Fibroblast of upper back skin (primary cell): Measurements from ENCODE around the gene CDC42EP1.
"Not testable (repeated sequence)": the region's sequence is repeated elsewhere in the genome, so short reads cannot be mapped to it uniquely, and the experiment has no call there.

Experiments used
- DNase-seq: peaks from one replicate; pipeline ENCODE4 v3.0.0-alpha.2; 2013

CDC42EP1 gene

GRCh38 chr22:37559901-37560607 is at the start of gene CDC42EP1:
Gene CDC42EP1 (plus strand): TSS chr22:37560480. CDS start chr22:37566350, 5,870 bp downstream.
- DNase-seq: peak; percentile 48

DNA sequence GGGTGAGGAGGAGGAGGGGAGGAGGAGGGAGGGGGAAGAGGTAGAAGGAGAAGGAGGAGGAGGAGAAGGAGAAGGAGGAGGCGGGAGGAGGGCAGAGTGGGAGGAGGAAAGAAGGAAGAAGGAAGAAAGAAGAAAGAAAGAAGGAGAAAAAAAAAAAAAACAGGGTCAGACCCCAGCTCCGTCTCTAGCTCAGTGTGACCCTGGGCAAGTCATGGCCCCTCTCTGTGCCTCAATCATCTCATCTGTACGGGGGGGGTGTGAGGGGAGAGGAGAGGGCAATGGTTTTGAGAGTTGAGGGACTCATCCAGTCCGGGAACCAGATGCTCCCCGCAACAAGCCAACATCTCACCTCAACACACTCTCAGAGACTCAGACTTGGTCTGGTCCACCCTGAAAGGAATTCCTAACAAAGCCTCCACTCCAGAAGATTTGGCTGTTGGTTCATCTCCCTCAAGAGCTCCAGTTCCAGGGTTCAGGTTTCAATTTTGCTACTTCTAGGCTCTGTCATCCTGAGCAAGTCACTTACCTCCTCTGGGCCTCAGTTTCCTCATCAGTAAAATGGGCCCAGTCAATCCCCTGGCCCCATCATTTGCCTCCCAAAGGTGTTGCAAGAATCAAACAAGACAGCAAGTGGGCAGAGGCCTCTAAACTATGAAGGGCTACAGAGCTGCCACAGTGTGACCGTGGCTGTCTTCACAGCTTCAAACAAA is 48.7 kb upstream of the CDC42EP1 start:
- peak; percentile 14 for DNase-seq

- DNase-seq: no peak
Measured at GRCh38 chr22:37514526-37515051, 45.7 kb upstream of the CDC42EP1 start.

DNA sequence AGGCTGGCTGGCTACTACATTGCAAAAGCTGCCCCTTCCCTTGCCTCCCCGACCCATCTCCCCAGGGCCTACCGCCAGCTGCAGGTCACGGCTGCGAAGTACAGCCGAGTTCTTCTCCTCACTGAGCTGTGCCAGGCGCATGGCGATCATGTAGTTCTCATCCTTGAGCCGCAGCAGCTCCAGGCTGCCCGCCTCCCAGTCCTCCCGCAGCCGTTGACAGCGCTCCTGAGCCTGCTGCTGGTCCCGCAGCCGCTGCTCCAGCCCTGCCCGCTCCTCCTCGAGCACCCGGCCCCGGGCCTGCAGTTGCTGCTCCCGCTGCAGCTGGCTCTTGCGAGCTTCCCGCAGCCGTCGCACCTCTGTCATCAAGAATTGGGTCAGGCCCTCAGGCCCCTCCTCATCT is 44.4 kb upstream of the CDC42EP1 start:
- no peak for DNase-seq

DNA sequence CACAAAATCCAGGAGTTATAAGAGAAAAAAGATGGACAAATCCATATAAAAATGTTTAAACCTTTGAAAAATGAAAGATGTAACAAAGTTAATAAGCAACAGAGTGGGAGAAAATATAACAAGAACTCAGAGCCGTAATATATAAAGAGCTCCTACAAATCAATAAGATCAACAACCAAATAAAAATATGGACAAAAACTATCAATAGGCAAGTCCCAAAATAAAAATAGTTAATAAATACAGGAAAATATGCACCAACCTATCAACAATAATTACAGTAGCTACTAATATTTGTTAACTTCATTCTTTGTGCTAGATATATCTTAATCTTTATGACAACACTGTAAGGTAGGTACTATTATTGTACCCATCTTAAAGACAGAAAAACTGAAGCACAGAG is 43.8 kb upstream of the CDC42EP1 start:
- no peak for DNase-seq

DNA sequence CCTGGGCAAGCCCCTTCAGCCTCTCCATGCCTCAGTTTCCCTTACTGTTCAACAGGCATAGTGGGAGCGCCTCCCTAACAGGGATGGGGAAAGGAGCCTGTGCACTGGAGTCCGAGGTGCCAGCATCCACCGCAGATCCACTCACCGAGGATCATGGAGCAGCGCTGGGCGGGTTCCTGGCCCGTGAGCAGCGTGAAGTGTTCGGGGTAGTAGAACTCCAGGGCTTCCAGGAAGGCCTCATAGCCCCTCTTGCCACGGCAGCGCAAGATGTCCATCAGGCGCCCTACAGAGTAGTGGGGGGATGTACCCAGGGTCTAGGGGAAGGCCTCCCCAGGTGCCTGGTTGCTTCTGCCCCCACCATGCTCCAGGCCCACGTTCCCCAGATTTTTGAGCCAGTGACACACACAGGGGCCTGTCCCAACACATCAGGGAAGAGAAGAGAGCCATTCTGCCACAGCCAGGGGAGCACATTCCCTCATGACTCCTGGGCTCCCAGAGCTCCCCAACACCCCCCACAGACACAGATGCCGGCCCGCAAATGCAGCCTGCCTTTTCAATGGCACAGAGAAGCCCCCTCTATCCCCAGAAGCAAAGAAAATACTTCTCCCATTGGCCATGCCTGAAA is 42.3 kb upstream of the CDC42EP1 start:
- no peak for DNase-seq

GRCh38 chr22:37518509-37519267 is 41.6 kb upstream of the CDC42EP1 start:
- no peak for DNase-seq

DNA sequence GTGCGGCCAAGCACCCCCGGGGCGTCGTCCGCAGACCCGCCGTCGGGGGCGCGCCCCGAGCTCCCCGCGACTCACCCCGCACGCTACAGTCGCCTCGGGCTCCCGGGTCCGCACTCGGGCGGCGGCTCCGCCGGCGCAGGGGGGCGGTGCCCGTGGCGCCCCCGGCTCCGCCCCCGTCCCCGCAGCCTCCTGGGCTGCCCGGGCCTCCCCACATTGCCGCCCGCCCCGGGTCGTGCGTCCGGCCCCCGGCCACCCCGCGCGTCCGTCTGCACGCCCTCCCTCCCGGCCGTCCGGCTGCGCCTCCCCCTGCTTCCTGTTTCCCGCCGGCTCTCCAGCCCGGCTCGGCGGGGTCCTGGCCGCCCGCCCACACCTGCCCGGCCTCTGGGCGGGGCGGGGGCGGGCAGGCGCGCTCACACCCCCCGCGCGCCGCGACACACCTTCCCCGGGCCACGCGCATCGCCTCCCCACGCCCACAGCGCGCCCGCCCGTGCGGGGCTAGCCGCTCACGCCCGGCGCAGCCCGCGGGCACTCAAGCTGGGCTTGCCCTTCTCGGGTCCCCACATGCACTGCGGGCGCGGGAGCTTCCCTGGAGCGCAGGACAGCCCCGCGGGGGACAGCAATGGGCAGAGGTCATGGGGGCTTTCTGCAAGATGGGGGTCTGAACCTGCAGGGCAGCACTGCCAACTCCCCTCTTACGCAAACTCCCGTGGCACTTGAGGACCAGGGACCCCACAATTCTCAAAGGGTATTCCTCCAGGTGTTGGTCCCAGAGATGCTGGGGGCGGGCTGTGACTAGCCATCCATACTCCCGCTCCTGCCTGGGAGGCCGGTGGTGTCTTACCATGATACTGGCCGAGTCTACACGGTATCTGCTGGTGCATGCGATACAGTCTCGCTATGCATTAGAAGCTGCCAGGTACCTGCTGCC is 40.7 kb upstream of the CDC42EP1 start, which contains the start of gene CARD10:
Gene CARD10 (minus strand): TSS at position 148 of the 928 bp plus-strand sequence. CDS start 215 bp downstream, outside the sequence.
- peak; percentile 14 for DNase-seq

DNA sequence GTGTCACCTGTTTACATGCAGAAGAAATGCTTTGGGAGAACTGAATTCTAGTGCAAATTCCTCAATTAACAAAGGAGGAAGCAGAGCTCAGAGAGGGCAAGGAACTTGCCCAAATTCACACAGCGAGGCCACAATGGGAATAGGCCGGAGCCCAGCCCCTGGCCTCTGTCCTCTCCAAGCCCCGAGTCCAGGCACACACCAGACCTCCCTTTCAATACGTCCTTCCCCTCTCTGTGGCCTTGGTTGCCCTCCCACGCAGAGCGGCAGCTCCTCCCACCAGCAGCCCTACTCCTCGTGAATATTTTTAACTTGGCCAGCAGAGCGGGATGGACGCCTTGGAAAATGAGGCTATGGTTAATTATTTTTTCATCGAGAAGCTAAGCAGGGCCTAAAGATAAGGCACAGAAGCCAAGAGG is 39.5 kb upstream of the CDC42EP1 start:
- no peak for DNase-seq

DNA sequence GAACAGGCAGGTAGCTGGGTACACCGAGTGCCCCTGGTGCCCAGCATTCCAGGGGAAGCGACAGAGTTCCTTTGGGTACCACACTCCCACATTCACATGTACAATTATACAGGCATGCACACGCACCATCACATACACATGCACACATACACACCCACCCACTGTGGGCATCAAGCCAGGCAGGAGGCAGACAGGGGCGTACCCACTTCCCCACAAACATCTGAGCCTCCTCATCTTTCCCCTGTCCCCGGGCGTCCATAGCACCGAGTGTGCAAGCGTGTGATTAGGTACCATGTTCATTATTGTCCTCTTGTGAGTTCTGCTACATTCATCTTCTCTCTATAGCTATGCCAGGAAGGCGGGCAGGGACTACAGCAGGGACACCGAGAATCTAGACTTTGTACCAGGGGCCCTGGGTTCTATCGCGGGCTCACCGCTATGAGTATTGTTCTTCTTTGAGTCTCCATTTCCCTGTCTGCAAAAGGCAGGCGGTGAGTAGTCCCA is 39.0 kb upstream of the CDC42EP1 start:
- DNase-seq: no peak

DNA sequence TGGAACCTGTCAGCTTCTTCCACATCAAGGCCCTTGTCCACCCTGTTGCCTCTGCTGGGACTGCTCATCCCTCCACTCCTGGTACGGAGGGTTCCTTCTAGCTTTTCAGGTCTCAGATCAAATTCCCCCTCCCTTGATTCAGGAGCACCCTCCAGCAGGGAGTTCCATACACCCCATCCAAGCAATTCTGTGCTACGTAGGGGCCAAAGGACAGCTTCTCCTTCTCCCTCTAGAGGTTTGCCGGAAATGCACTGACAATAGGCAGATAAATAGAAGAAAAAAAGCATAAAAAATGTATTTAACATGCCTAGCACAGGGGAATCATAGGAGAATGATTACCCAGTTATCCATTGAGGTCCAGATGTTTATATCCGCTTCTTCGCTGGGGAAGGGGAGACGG is 37.8 kb upstream of the CDC42EP1 start:
- DNase-seq: no peak

DNA sequence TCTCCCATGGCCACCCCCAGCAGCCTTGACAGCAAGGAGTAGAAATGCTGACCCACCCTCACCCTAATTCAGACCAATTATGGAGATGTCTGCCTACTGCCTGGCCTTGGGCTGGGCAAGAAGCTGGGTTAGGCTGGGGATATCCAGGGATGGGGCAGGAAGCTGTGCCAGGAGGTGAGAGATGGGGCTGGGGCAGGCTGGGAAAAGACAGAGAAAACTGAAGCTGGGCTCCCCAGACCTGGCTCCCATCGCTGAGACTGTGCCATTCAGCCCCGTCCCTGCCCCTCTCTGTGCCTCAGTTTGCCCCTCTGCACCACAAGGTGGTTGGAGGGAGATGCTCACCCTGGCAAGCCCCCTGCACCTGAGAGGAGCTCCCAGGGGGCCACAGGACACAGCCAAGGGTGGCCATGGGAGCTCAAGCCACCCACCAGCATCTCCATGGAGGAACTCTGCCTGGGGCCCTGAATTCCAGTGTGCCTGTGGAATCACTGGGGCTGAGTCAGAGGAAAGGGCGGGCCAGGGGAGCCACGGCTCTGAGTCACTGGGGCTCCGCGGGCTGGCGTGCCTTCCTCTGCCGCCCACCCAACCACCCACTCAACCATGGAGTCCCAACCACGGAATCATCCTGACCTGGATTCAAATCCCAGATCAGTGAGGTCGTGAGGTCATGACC is 35.1 kb upstream of the CDC42EP1 start:
- peak; percentile 87 for DNase-seq

DNA sequence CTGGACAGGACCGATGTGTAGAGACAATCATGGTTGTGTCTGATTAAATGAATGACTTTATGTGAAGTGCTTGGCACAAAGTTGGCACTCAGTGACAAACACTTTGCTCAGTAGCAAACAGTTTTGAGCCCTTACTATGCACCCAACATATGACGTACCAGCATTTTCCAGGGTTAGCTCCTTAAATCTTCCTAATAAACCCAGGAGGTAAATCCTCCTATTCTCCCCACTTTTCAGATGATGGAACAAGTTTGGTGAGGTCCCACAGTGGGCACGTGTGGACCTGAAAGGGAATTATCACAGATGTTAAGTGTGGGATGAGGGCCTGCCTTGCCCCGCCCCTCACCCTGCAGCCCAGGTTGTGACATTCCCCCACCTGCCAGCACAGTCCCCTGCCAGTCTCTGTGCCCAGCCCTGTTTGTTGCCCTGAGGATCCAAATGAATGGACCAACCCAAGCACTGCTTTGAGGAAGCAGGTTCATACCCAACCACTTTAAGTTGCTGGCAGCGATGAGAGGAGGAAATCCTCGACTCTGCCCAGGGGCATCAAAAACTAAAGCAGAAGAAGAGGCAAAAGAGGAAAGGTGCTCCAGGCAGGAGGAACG is 34.4 kb upstream of the CDC42EP1 start:
- DNase-seq: no peak

DNA sequence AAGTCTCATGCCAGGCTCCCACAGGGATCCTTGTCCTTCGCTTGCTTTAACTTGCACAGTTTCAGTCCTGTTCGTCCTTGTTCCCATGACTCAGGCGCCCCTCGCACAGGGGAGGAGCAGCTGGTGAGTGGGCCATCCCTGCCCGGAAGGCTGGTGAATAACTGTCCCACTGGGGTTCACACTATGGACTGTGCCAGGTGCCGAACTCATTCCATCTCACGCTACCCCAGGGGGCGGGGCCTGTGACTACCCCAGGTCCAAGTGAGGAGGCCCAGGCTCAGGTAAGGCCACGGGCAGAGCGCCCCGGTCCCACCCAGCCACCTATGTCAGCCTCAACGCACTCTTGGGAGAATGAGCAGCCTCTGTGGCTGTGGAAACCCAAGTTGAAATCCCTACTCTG is 33.9 kb upstream of the CDC42EP1 start:
- DNase-seq: peak; percentile 65

DNA sequence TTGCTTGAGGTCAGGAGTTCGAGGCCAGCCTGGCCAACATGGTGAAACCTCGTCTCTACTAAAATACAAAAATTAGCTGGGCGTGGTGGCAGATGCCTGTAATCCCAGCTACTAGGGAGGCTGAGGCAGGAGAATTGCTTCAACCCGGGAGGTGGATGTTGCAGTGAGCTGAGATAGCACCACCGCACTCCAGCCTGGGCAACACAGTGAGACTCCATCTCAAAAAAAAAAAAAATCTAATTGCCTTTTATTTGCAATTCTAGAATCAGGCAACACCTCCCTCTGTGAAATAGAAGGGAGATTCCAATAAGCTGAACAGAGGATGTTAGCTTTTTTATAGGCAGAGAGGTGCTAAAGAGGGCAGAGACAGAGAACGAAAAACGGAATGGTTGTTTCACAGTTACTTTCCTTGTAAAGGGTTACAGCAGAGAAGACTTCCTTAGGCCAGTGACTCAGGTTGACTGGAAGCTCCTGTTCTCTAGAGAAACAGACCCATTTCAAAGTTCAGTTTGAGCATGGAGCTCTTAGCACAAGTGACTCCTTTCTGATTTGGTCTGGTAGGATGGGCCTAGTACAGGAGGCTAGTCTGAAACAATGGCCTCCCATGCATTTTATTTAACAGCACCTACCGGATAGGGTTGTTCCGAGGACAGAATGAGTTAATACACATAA is 33.1 kb upstream of the CDC42EP1 start:
- DNase-seq: not testable (repeated sequence)

GRCh38 chr22:37527952-37528351 is 32.3 kb upstream of the CDC42EP1 start:
- not testable (repeated sequence) for DNase-seq

- DNase-seq: no peak
Measured at GRCh38 chr22:37529652-37530345, 30.5 kb upstream of the CDC42EP1 start.

GRCh38 chr22:37533995-37534394 is 26.3 kb upstream of the CDC42EP1 start:
- DNase-seq: peak; percentile 65

- no peak for DNase-seq
Measured at GRCh38 chr22:37534445-37534844, 25.8 kb upstream of the CDC42EP1 start.
